CD4-positive, alpha-beta T cell treated with Interleukin-15 for 4 hours (primary cell): Measurements from ENCODE around the gene CNTN4.
"Not testable (repeated sequence)": the region's sequence is repeated elsewhere in the genome, so short reads cannot be mapped to it uniquely, and the experiment has no call there.

ENCODE experiments used
- DNase-seq: peaks from one replicate; pipeline ENCODE4 v3.0.0-alpha.2; 2020; ENCODE audit warnings: low spot score

Gene CNTN4

GRCh38 chr3:2978977-2979732 is 880.5 kb downstream of the CNTN4 start:
- no peak for DNase-seq

GRCh38 chr3:2984005-2984830 is 885.6 kb downstream of the CNTN4 start:
- no peak for DNase-seq

- no peak for DNase-seq
These were observed 886.2 kb downstream of the CNTN4 start for GRCh38 chr3:2984831-2985220.

- DNase-seq: no peak
These were observed 886.8 kb downstream of the CNTN4 start for GRCh38 chr3:2985479-2985878.

GRCh38 chr3:2992534-2992933 is 893.9 kb downstream of the CNTN4 start:
- no peak for DNase-seq

GRCh38 chr3:2993130-2993529 is 894.5 kb downstream of the CNTN4 start:
- not testable (repeated sequence) for DNase-seq

GRCh38 chr3:2993736-2994135 is 895.1 kb downstream of the CNTN4 start:
- no peak for DNase-seq

GRCh38 chr3:2995195-2995594 is 896.5 kb downstream of the CNTN4 start:
- no peak for DNase-seq

DNA sequence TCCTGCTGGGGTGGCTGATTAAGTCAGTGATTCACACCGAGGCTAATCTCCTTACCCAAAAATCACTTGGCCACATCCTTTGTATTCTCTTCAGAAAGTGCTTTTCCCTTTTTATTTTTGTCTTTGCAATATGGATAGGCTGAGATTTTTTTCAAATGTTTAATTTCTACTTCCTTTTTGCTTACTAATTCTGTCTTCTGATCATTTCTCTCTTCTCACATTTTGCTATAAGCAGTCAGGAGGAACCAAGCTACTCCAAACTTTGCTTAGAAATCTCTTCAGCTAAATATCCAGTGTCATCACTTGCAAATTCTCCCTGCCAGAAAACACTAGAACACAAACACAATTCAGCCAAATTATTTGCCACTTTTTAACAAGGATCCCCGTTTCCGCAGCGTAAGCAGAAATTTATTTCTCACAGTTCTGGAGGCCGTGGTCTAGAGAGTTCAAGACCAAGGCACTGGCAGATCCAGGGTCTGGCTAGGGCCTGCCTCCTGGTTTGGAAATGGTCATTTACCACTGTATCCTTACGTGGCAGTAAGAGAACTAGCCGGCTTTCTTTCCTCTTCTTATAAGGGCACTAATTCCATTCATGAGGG is 906.6 kb downstream of the CNTN4 start:
- no peak for DNase-seq

GRCh38 chr3:3013317-3014052 is 914.8 kb downstream of the CNTN4 start:
- no peak for DNase-seq

DNA sequence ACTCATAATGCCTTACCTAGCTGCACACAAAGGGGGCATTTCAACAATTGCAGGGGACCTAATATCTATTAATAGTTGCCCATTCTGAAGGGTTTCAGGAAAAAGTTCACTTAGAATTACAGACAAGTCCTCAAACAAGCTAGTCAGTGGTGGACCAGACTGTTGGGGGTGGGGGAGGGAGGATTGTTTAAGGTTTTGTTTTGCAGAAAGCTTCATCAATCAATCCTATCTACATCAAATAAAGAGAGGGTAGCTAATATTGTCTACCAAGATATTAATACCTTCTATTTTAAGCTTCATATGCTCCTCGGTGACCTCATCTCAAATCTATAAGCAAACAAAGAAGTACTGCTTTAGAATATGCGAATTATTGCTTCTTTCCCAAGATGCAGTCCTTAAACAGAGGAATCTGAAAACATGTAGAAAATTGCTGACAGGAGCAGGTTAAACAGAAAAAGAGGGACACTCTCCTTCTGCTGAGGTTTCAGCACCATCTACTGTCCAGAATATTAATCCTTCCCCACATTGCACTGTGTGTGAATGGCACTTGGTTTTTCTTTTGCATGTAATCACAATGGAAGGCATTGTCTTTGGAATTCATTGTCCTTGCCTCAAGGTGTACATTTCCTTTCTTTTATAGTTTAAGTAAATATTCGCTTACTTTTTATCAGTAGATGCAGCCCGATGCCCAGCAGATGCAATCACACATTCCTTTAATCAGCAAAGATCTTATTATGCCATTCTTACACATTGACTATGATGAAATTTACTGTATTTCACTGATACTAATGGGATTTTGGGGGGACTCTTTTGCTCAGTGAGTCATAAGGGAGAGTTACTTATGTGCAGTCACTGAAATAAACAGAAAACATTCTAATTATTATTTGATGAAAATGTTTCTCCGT is 916.8 kb downstream of the CNTN4 start:
- DNase-seq: no peak

GRCh38 chr3:3016226-3016625 is 917.6 kb downstream of the CNTN4 start:
- DNase-seq: no peak

- no peak for DNase-seq
These were observed 921.5 kb downstream of the CNTN4 start for GRCh38 chr3:3020209-3020608.

GRCh38 chr3:3023111-3023745 is 924.6 kb downstream of the CNTN4 start:
- no peak for DNase-seq

GRCh38 chr3:3027976-3028567 is 929.4 kb downstream of the CNTN4 start:
- DNase-seq: no peak

DNA sequence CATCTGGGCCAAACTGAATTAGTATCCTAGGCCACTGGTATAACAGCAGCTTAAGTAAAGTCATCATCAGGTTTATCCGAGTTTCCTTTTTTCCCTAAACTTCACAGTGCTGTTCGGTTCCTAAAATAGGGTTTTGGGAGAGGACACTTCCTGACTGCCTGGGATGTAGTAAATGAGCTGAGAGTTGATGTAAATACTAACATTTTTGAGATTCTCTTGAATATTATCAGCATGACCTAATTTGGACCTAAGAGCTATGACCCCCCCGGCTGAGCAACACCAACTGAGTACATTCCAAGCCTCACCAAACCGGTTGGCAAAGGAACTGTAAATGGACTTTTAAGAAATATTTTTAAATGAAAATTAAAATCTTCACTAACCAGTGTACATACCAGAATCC is 932.7 kb downstream of the CNTN4 start:
- no peak for DNase-seq

DNA sequence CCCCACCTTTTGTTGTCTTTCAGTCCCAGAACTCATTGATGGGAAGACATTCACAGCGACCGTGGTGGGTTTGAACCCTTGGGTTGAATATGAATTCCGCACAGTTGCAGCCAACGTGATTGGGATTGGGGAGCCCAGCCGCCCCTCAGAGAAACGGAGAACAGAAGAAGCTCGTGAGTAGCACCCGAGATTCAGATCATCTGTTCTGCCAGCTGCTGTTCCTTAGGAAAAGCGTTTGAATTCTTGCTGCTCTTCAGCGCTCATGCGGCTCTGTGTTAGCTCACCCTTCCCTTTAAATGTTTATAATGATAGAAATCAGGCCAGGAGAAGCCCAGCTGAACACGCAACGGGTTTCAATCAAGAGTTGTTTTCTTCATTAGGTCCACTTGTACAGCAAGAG is 938.5 kb downstream of the CNTN4 start:
- DNase-seq: no peak

- DNase-seq: no peak
These were observed 939.7 kb downstream of the CNTN4 start for GRCh38 chr3:3038201-3038991.

GRCh38 chr3:3053974-3054373 is 955.3 kb downstream of the CNTN4 start:
- DNase-seq: no peak

GRCh38 chr3:3059645-3060044 is 961.0 kb downstream of the CNTN4 start:
- DNase-seq: no peak
